IMR-90 (cell line): Measurements from ENCODE around the gene TIPRL. TPM values are rescaled to one million over a fixed set of nuclear protein-coding genes. Genes with fewer than 3 reads are reported as not detected.

Source experiments
- ATAC-seq: fragments of 200-7000 bp; cut with Tn5 transposase; 2 replicates; pipeline ENCODE4 v1.9.1; 2020; ENCODE audit warnings: low read depth, mild to moderate bottlenecking, moderate library complexity
- BruUV-seq: library from RNA; stranded (reverse); fragments of 400-500 nt; replicated peaks from 2 replicates; lab custom pipeline; 2021; lab: Mats Ljungman, UMichigan
- CTCF ChIA-PET: fragments of 300-600 bp; formaldehyde crosslinking; extraction: SDS; loops from one replicate; lab custom pipeline; 2021; ENCODE audit warnings: antibody characterized with exemption; lab: Yijun Ruan, JAX
- POLR2A ChIA-PET: fragments of 300-600 bp; sonication (Branson Sonifier 250); formaldehyde crosslinking; loops from one replicate; lab custom pipeline; 2022; ENCODE audit warnings: antibody characterized with exemption; ENCODE audit not compliant: unreplicated experiment; lab: Charles Lee
- DNase-seq: peaks from one replicate; pipeline ENCODE4 v3.0.0; 2013
- H2AFZ ChIP-seq: replicated peaks from 2 replicates; pipeline ENCODE3; 2013; ENCODE audit warnings: low read length, mild to moderate bottlenecking; ENCODE audit not compliant: poor library complexity
- H2AK5ac ChIP-seq: 2 replicates; pipeline ENCODE4 v1.6.1; 2013; ENCODE audit warnings: low read depth, low read length, inconsistent platforms
- H2AK9ac ChIP-seq: replicated peaks from 2 replicates; pipeline ENCODE3; 2013; ENCODE audit warnings: mild to moderate bottlenecking, low read depth, low read length, moderate library complexity; ENCODE audit not compliant: poor library complexity
- H2BK120ac ChIP-seq: 2 replicates; pipeline ENCODE4 v1.6.1; 2013; ENCODE audit warnings: low read depth, low read length, inconsistent platforms
- H2BK15ac ChIP-seq: 3 replicates; pipeline ENCODE4 v1.6.1; 2013; ENCODE audit warnings: low read depth, low read length, inconsistent platforms
- H2BK20ac ChIP-seq: 2 replicates; pipeline ENCODE4 v1.6.1; 2013; ENCODE audit warnings: low read depth, mild to moderate bottlenecking, inconsistent platforms, low read length, moderate library complexity
- H2BK5ac ChIP-seq: 2 replicates; pipeline ENCODE4 v1.6.1; 2013; ENCODE audit warnings: mild to moderate bottlenecking, low read depth, low read length, inconsistent platforms; ENCODE audit not compliant: poor library complexity, severe bottlenecking
- H3K14ac ChIP-seq: replicated peaks from 2 replicates; pipeline ENCODE4 v1.6.1; 2013; ENCODE audit warnings: low read depth, low read length, inconsistent platforms
- H3K18ac ChIP-seq: 2 replicates; pipeline ENCODE4 v1.6.1; 2013; ENCODE audit warnings: low read depth, low read length, control low read depth
- H3K23ac ChIP-seq: 2 replicates; pipeline ENCODE4 v1.6.1; 2013; ENCODE audit warnings: low read depth, low read length, inconsistent platforms
- H3K27ac ChIP-seq: 2 replicates; pipeline ENCODE4 v1.5.1; 2013; ENCODE audit warnings: mild to moderate bottlenecking, control low read depth, low read length; ENCODE audit not compliant: insufficient read depth
- H3K27me3 ChIP-seq: 2 replicates; pipeline ENCODE4 v1.6.1; 2013; ENCODE audit warnings: low read length; ENCODE audit not compliant: control insufficient read depth, insufficient read depth
- H3K36me3 ChIP-seq: 2 replicates; pipeline ENCODE4 v1.6.1; 2013; ENCODE audit warnings: low read length, mixed read lengths; ENCODE audit not compliant: control insufficient read depth, insufficient read depth
- H3K4ac ChIP-seq: 2 replicates; pipeline ENCODE4 v1.6.1; 2013; ENCODE audit warnings: low read depth, low read length, inconsistent platforms
- H3K4me1 ChIP-seq: 2 replicates; pipeline ENCODE4 v1.6.1; 2013; ENCODE audit warnings: low read length, mixed read lengths; ENCODE audit not compliant: control insufficient read depth, insufficient read depth
- H3K4me2 ChIP-seq: 2 replicates; pipeline ENCODE4 v1.6.1; 2013; ENCODE audit warnings: low read depth, mild to moderate bottlenecking, control low read depth, low read length, moderate library complexity
- H3K4me3 ChIP-seq: 2 replicates; pipeline ENCODE4 v1.5.1; 2013; ENCODE audit warnings: low read depth, mild to moderate bottlenecking, control low read depth, low read length, moderate library complexity; ENCODE audit not compliant: insufficient read depth
- H3K56ac ChIP-seq: 2 replicates; pipeline ENCODE4 v1.6.1; 2013; ENCODE audit warnings: low read length, inconsistent platforms; ENCODE audit not compliant: insufficient read depth; ENCODE audit errors: extremely low read depth
- H3K79me1 ChIP-seq, 2 experiments: 2 replicates each; pipeline ENCODE4 v1.6.1; 2013; ENCODE audit warnings: low read length in 2 of 2, inconsistent platforms in 1 of 2, low read depth in 1 of 2
- H3K9ac ChIP-seq: 2 replicates; pipeline ENCODE4 v1.6.1; 2013; ENCODE audit warnings: low read depth, low read length, control low read depth
- H3K9me1 ChIP-seq: 2 replicates; pipeline ENCODE4 v1.6.1; 2013; ENCODE audit warnings: low read length, inconsistent platforms; ENCODE audit not compliant: insufficient read depth
- H3K9me3 ChIP-seq: 2 replicates; pipeline ENCODE4 v1.6.1; 2013; ENCODE audit warnings: low read length; ENCODE audit not compliant: control insufficient read depth, insufficient read depth
- H4K20me1 ChIP-seq: 2 replicates; pipeline ENCODE4 v1.6.1; 2013; ENCODE audit warnings: low read length, inconsistent platforms; ENCODE audit not compliant: insufficient read depth
- H4K5ac ChIP-seq: 2 replicates; pipeline ENCODE4 v1.6.1; 2013; ENCODE audit warnings: mild to moderate bottlenecking, low read depth, low read length, control low read depth
- H4K8ac ChIP-seq, 2 experiments: 2 replicates each; pipeline ENCODE4 v1.6.1; 2013; ENCODE audit warnings: low read depth in 2 of 2, low read length in 2 of 2, control low read depth in 1 of 2, inconsistent platforms in 1 of 2
- H4K91ac ChIP-seq: 2 replicates; pipeline ENCODE4 v1.6.1; 2013; ENCODE audit warnings: low read depth, low read length, inconsistent platforms; ENCODE audit not compliant: insufficient read depth
- BHLHE40 ChIP-seq: fragments of 150-350 bp; IDR thresholded peaks from 2 replicates; pipeline ENCODE4 v1.6.1; 2016; ENCODE audit warnings: mild to moderate bottlenecking, low read depth, low read length
- CEBPB ChIP-seq: IDR thresholded peaks from 2 replicates; pipeline ENCODE4 v1.6.1; 2012; ENCODE audit warnings: low read depth, low read length, improper control_type of control experiment
- CHD1 ChIP-seq: IDR thresholded peaks from 2 replicates; pipeline ENCODE4 v1.6.1; 2012; ENCODE audit warnings: low read depth, low read length, improper control_type of control experiment
- FOS ChIP-seq: fragments of 150-350 bp; IDR thresholded peaks from 2 replicates; pipeline ENCODE4 v1.6.1; 2016; ENCODE audit warnings: low read depth, low read length
- MAFK ChIP-seq: IDR thresholded peaks from 2 replicates; pipeline ENCODE4 v1.6.1; 2012; ENCODE audit warnings: low read depth, low read length, improper control_type of control experiment
- MAZ ChIP-seq: IDR thresholded peaks from 2 replicates; pipeline ENCODE4 v1.6.1; 2012; ENCODE audit warnings: low read depth, mild to moderate bottlenecking, low read length, improper control_type of control experiment, moderate library complexity, borderline replicate concordance
- MXI1 ChIP-seq: IDR thresholded peaks from 2 replicates; pipeline ENCODE4 v1.6.1; 2012; ENCODE audit warnings: low read depth, mild to moderate bottlenecking, low read length, moderate library complexity, borderline replicate concordance
- NFE2L2 ChIP-seq: fragments of 150-350 bp; IDR thresholded peaks from 2 replicates; pipeline ENCODE4 v1.6.1; 2016; ENCODE audit warnings: low read depth, mild to moderate bottlenecking, low read length
- POLR2A ChIP-seq: IDR thresholded peaks from 2 replicates; pipeline ENCODE4 v1.6.1; 2012; ENCODE audit warnings: mild to moderate bottlenecking, low read depth, low read length
- RAD21 ChIP-seq: IDR thresholded peaks from 2 replicates; pipeline ENCODE4 v1.6.1; 2012; ENCODE audit warnings: low read length, improper control_type of control experiment
- RCOR1 ChIP-seq: IDR thresholded peaks from 2 replicates; pipeline ENCODE4 v1.6.1; 2012; ENCODE audit warnings: mild to moderate bottlenecking, low read length, improper control_type of control experiment; ENCODE audit not compliant: insufficient replicate concordance
- RFX5 ChIP-seq: IDR thresholded peaks from 2 replicates; pipeline ENCODE4 v1.8.0; 2012; ENCODE audit warnings: low read depth, mild to moderate bottlenecking, low read length, moderate library complexity
- SMC3 ChIP-seq: fragments of 150-350 bp; IDR thresholded peaks from 2 replicates; pipeline ENCODE4 v1.6.1; 2016; ENCODE audit warnings: low read depth, mild to moderate bottlenecking, antibody characterized with exemption, low read length, moderate library complexity
- USF2 ChIP-seq: fragments of 150-350 bp; IDR thresholded peaks from 2 replicates; pipeline ENCODE4 v1.6.1; 2017; ENCODE audit warnings: mild to moderate bottlenecking, antibody characterized with exemption, low read length, low read depth
- WGBS, 2 experiments: methylation state at CpG; one replicate each; pipeline versions ENCODE4 v1.1.5 to v1.1.7; 2013; ENCODE audit warnings: missing lambda C conversion rate in 2 of 2; ENCODE audit not compliant: insufficient read length in 1 of 2; ENCODE audit errors: extremely low coverage in 2 of 2; 5-methylcytosine and 5-hydroxymethylcytosine counted together
- dilution Hi-C: fragments of 300-500 bp; cut with HindIII; formaldehyde crosslinking; loops from one replicate; pipeline ENCODE4 v1.14.3; 2018; ENCODE audit warnings: low sequenced_read_pairs; ENCODE audit not compliant: unreplicated experiment
- in situ Hi-C: fragments of 300-500 bp; cut with MboI; formaldehyde crosslinking; loops from 3 replicates; pipeline ENCODE4 v1.14.3; 2019; ENCODE audit warnings: low sequenced_read_pairs, inconsistent platforms, mixed read lengths
- intact Hi-C: fragments of 100-400 bp; cut with micrococcal nuclease; formaldehyde crosslinking; loops from 2 replicates; pipeline ENCODE4 v1.10.0; 2022
- polyA plus RNA-seq, 3 experiments: library from polyadenylated mRNA; depleted of rRNA; stranded (reverse); fragments of >200 nt; gene quantifications; 2 replicates each; pipeline ENCODE4 v1.2.3, GENCODE V29; 2012; ENCODE audit warnings: low replicate concordance in 1 of 3
- total RNA-seq: library from RNA; depleted of rRNA; stranded (reverse); fragments of >200 nt; gene quantifications from 2 replicates; pipeline ENCODE4 v1.2.3, GENCODE V29; 2012
- TF ChIP-seq, protein P1 (sequence below): conservative IDR thresholded peaks from 2 replicates; pipeline ENCODE4 v1.5.1; 2012; ENCODE audit warnings: mild to moderate bottlenecking, low read depth, low read length, improper control_type of control experiment
- TF ChIP-seq, protein P2 (sequence below): fragments of 150-350 bp; IDR thresholded peaks from 2 replicates; pipeline ENCODE4 v1.6.1; 2016; ENCODE audit warnings: low read depth, mild to moderate bottlenecking, low read length, moderate library complexity, borderline replicate concordance

TIPRL gene
- total and polyA plus RNA-seq, 2 of the 4 experiments (the other 2 are of a cell fraction), result 15.4 to 23.8 TPM

GRCh38 chr1:168151935-168152334, 26.8 kb upstream of the TIPRL start:
- ATAC-seq (no peak), DNase-seq (no peak)
- no peaks in the 10 kb centered on the region for H3K27me3 ChIP-seq
- no peak overlapping the region for H2AK5ac ChIP-seq
- CTCF ChIA-PET, result interaction anchor here (0.7 kb wide), 1 partner anchor 179 kb away, joined by 3 read pairs; no protein-coding TSS in a partner anchor
- no peak overlapping the region for H4K8ac ChIP-seq
- no peak overlapping the region for H3K56ac ChIP-seq
- H3K9ac ChIP-seq, result no peak overlapping the region
- no peak overlapping the region for H2BK15ac ChIP-seq
- no peak overlapping the region for H3K14ac ChIP-seq
- H4K91ac ChIP-seq, result no peak overlapping the region
- no peaks in the 10 kb centered on the region for H3K9me3 ChIP-seq
- H3K4me1 ChIP-seq, result no peaks in the 10 kb centered on the region
- H2AFZ ChIP-seq, result no peak overlapping the region
- H2AK9ac ChIP-seq, result no peak overlapping the region
- H3K18ac ChIP-seq, result no peak overlapping the region
- POLR2A ChIA-PET, result no interaction called here
- H2BK5ac ChIP-seq, result no peak overlapping the region
- no peak overlapping the region for H2BK20ac ChIP-seq
- H3K79me1 ChIP-seq, result no peaks in the 10 kb centered on the region
- H2BK120ac ChIP-seq, result no peak overlapping the region
- in situ Hi-C loops, result no loop called here
- H4K20me1 ChIP-seq, result no peaks in the 10 kb centered on the region
- TF ChIP-seq SMC3 (no peak), POLR2A (no peak), USF2 (no peak), CEBPB (no peak), RFX5 (no peak), RCOR1 (no peak), RAD21 (no peak), NFE2L2 (no peak), MXI1 (no peak), CHD1 (no peak), BHLHE40 (no peak), MAFK (no peak), FOS (no peak), MAZ (no peak)
- TF ChIP-seq, protein P1, sequence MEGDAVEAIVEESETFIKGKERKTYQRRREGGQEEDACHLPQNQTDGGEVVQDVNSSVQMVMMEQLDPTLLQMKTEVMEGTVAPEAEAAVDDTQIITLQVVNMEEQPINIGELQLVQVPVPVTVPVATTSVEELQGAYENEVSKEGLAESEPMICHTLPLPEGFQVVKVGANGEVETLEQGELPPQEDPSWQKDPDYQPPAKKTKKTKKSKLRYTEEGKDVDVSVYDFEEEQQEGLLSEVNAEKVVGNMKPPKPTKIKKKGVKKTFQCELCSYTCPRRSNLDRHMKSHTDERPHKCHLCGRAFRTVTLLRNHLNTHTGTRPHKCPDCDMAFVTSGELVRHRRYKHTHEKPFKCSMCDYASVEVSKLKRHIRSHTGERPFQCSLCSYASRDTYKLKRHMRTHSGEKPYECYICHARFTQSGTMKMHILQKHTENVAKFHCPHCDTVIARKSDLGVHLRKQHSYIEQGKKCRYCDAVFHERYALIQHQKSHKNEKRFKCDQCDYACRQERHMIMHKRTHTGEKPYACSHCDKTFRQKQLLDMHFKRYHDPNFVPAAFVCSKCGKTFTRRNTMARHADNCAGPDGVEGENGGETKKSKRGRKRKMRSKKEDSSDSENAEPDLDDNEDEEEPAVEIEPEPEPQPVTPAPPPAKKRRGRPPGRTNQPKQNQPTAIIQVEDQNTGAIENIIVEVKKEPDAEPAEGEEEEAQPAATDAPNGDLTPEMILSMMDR, result no peak
- TF ChIP-seq, protein P2, sequence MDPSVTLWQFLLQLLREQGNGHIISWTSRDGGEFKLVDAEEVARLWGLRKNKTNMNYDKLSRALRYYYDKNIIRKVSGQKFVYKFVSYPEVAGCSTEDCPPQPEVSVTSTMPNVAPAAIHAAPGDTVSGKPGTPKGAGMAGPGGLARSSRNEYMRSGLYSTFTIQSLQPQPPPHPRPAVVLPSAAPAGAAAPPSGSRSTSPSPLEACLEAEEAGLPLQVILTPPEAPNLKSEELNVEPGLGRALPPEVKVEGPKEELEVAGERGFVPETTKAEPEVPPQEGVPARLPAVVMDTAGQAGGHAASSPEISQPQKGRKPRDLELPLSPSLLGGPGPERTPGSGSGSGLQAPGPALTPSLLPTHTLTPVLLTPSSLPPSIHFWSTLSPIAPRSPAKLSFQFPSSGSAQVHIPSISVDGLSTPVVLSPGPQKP, result no peak
- H3K23ac ChIP-seq, result no peak overlapping the region
- H3K36me3 ChIP-seq, result no peaks in the 10 kb centered on the region
- H3K4me3 ChIP-seq, result no peak overlapping the region
- H3K9me1 ChIP-seq, result no peaks in the 10 kb centered on the region
- dilution Hi-C loops, result no loop called here
- no CpG with 5 or more reads among the region's 4 CpGs for WGBS, 2 experiments
- no peak overlapping the region for H3K4ac ChIP-seq
- H3K4me2 ChIP-seq, result no peak overlapping the region
- H4K5ac ChIP-seq, result no peak overlapping the region
- intact Hi-C loops, result no loop called here
- no peak overlapping the region for H3K27ac ChIP-seq
- no TSS peak for BruUV-seq
